ENCODE results near the gene NTMT1.

- no peak for TF ChIP-seq EZH2 (IDR thresholded peaks at IDR 0.05; ENCODE audit: low read length, unreplicated experiment)
- no peak for TF ChIP-seq CTCF (conservative IDR thresholded peaks at IDR 0.05; ENCODE audit: low read depth, low read length)
- no peak for TF ChIP-seq EZH2phosphoT487 (IDR thresholded peaks at IDR 0.05; ENCODE audit: borderline replicate concordance, low read length)
Observed at GRCh38 chr9:129630967-129631673, 5.2 kb downstream of the NTMT1 start.

All from PC-3 (cell line).